Stimulated activated CD4-positive, alpha-beta T cell treated with anti-CD3 and anti-CD28 coated beads, Interleukin-2, amount 100 ng/mL, for 24 hours (primary cell): ENCODE results near the gene TMPRSS3.

Experiments used
- DNase-seq, 2 donors: peaks; one replicate each; pipeline ENCODE4 v3.0.0-alpha.2; 2020

The TMPRSS3 gene

GRCh38 chr21:42407476-42407875 is 11.6 kb upstream of the TMPRSS3 start:
- no peak for DNase-seq

DNA sequence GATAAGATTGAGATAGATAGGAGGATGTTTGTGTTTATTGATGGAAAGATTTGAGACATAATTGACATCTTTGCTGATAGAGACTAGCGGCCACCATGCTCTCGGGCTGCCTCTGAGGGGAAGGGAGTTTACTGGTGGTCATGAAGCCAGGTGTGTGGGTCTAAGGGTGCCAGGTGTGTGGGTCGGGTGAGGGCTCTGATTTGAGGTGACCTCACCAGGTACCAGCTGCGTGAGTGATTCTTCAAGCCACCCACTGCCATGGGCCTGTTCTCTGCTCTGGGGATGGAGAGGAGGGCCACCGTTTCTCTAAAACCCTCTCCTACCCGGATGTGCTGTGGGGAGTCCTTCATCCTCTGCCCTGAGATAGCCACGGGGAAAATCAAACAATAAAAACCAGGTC is 11.0 kb upstream of the TMPRSS3 start:
- DNase-seq, result no peak

DNA sequence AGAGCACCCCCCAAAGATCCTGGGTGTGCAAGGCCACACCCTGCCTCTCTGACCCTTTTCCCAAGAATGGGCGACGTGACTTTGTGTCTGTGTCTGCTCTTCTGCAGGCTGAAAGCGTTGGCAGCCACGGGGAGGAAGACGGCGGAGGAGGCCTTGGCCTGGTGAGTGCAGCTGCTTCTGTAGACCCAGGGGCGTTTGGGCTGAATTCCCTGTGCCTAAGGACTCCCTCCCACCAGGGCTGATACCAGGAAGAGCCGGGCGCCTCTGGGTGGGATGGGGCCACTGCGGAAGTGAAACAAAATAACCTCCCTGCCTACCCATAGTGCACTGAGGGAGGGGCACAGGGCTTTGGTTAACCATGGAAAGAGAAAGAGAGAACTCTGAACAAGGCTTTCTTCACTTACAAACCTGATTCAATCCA is 10.4 kb upstream of the TMPRSS3 start:
- DNase-seq, result peak; percentile 61 to 63

- DNase-seq, result no peak
Observed at GRCh38 chr21:42405064-42406013, 9.5 kb upstream of the TMPRSS3 start.

DNA sequence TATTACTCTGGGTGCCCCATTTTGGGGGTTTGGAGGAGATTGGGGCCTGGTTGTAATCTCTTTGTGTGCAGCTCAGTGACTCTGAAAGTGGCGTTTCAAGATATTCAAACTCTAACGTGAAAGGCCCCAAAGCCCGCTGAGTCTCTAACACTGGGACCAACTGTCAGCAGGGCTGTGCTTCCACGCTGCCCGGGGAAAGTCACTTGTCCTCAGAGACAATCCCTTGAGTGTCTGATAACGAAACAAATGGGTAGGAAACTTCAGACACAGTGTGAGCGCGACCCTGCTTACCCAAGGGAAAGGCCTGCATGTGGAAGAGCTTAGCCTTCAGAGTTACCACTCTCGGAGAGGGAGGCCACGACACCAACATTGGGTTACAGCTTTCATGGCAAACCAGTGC is 8.7 kb upstream of the TMPRSS3 start:
- peak in 1 of 2 donors; percentile 49 for DNase-seq

- DNase-seq, result no peak
Observed at GRCh38 chr21:42403611-42404231, 7.9 kb upstream of the TMPRSS3 start, which contains the start of gene UBASH3A. UBASH3A (plus strand) TSS chr21:42403902; CDS start chr21:42403946, 44 bp downstream.

- no peak for DNase-seq
Observed at GRCh38 chr21:42401820-42402251, 6.0 kb upstream of the TMPRSS3 start.

GRCh38 chr21:42401154-42401553 is 5.3 kb upstream of the TMPRSS3 start:
- DNase-seq, result no peak

GRCh38 chr21:42400525-42400924 is 4.7 kb upstream of the TMPRSS3 start:
- DNase-seq, result no peak

- DNase-seq, result no peak
Observed at GRCh38 chr21:42398436-42399028, 2.7 kb upstream of the TMPRSS3 start.

DNA sequence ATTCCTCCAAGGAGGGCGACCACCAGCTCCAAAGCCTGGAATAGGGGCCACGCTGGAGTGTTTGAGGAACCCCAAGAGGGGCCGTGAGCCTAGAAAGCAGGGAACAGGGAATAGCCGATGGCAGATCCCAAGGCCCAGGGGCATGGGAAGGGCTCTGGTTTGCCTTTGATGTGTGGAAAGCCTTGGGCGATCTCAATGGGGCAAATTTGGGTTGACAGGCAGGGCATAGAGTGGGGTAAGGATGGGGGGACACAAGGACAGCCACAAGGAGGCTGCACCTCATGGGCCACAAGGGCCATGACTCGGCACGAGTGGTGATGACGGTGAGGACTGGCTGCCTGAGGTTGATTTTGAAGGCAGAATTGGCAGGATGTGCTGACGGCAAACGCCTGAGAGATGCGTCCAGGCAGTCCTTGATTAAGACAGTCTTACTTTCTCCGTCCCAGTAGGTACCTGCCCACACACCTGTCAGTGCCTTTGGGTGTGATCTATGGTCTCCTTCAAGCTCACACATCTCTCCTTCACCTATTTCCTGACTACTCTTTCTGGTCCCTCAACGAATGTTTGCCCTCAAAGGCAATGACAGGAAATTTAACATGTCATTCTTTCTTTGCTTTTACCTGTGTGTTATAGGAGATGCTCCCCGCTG is 2.0 kb upstream of the TMPRSS3 start:
- DNase-seq, result no peak

DNA sequence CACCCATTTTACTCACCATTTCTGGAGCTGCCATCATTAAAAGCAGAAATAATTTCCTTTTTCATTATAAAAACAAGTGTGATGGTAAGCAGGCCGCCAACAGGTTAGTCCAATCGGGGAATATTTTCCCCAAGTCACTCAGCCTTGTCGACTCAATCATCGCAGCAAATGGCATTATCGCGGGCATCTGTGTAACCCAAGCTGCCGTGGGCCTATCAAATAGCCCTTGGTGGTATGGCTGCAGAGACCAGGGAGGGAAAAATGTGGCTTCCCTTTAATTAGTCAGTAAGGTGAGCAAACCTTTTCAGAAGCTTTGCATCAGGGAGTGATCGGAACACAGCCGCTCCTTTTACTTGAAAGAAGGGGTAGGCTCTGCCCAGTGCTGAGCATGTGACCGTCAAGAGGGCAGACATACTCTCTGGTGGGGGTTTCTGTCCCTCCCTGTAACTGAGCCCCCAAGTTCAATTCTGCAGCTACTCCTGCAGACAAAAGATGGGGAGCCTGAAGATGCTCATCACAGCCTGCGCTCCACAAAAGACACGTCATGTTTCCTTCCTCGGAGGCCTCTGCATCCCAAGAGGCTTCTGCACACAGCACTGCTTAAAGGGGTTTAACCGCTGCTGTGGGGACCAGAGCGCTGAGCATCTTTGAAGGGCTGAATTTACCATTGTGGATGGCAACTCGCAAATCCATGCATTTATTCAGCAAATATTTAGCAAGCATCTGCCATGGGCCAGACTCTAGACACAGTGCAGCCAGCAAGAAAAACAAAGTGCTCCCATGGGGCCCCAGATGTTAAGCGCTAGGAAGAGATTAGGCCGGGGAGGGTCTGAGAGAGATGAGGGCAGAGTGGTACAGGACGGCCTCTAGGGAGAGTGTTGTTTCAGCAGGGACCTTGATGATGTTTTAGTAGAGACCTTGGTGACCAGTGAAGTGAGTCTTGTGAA is 1.2 kb upstream of the TMPRSS3 start:
- DNase-seq, result no peak

GRCh38 chr21:42395302-42395701 is 550 bp downstream of the TMPRSS3 start:
- DNase-seq, result no peak

DNA sequence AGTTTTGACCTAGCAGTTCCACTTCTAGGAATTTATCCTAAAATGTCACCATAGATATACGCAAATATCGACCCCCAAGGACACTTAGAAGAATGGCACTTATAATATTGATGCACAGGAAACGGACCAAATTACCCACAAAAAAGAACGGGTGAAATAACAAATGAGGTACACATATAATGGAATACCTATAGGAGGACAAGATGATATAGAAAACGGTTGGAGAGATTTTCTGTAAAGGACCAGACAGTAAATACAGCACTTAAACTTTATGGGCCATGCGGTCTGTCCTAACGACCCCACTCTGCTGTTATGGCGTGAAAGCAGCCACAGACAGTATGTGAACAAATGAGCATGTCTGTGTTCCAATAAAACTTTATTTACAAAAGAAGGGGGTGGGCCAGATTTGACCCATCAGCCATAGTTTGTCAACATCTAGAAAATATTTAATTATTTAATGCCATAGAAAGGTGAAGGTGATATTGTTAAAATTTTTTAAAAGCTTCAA is 2.4 kb downstream of the TMPRSS3 start:
- no peak for DNase-seq

DNA sequence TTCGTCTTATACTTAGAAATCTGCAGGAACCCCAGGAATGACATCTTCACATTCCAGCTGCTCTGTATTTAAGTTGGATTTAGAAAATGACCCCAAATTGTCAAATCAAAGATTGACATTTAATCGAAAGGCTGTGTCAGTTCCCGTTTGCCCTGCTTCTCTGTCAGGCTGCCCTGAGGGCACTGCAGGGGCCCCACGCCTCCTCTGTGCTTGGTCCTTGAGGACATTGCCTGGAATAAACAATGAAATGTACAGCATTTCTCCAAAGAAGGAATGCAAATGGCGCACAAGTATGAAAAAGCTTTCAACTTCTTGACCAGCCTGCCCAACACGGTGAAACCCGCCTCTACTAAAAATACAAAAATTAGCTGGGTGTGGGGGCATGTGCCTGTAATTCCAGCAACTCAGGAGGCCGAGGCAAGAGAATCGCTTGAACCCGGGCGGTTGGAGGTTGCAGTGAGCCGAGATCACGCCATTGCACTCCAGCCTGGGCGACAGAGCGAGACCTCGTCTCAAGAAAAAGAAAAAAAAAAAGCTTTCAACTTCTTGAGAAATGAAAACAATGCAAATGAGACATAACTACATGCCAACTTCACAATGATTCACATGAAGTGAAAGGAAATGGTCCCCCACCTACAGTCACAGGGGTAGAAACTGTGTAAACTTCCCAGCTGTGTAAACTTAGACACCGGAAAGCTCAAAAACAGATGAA is 3.0 kb downstream of the TMPRSS3 start:
- DNase-seq, result no peak

- no peak for DNase-seq
Observed at GRCh38 chr21:42391297-42391696, 4.6 kb downstream of the TMPRSS3 start.

DNA sequence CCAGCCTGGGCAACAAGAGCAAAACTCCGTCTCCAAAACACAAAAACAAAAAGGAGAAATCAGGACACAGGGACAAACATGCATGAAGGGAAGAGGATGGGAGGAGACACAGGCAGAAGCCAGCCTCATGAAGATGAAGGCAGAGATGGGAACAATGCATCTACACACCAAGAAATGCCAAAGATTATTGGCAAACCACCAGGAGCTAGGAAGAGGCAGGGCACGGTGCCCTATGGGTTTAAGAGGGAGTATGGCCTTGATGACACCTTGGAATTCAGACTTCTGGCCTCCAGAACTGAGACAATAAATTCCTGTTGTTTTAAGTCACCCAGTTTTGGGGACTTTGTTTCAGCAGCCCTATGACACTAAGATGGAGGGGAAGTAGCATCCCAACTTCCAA is 5.2 kb downstream of the TMPRSS3 start:
- no peak for DNase-seq

DNA sequence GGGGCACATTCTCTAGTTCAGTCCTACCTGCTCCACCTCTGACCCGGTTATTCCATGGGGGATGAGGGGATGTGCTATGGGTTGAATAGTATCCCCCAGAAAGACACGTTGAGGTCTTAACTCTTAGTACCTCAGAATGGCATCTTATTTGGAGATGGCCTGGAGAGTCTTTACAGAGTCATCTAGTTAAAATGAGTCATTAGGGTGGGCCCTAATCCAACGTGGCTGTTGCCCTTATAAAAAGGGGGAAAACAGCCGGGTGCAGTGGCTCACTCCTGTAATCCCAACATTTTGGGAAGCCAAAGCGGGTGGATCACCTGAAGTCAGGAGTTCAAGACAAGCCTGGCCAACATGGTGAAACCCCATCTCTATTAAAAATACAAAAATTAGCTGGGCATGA is 5.7 kb downstream of the TMPRSS3 start:
- DNase-seq, result no peak

DNA sequence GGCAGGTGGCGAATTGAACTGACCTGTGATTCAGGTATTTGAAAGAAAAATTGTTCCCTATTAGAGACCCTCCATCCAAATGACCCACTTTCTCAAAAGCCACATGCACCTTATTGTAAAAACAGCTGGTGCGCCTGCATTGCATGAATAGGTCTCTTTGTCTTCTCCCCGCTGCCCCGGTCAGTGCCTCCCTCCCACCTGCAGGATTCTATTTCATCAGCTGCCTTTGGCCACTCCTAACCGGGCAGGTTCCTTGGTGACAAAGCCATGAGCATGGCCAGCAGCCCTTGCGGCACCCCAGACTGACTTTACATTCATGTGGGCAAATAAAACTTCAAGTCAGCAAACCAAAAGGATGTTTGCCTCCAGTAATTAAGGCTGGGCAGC is 6.4 kb downstream of the TMPRSS3 start:
- no peak for DNase-seq

- DNase-seq, result no peak
Observed at GRCh38 chr21:42388740-42389448, 7.0 kb downstream of the TMPRSS3 start.
